GM12891 (cell line): ENCODE data around the gene ACAP1.
A peak's percentile ranks its signal among the peaks of the same experiment; 100 is the strongest.

Source experiments
- DNase-seq: peaks from one replicate; pipeline ENCODE4 v3.0.0; 2011; ENCODE audit warnings: low spot score; ENCODE audit not compliant: insufficient read length
- FAIRE-seq: peaks from 2 replicates; lab custom pipeline; 2011; peaks lifted over from hg19 to GRCh38; lab: Jason Lieb, UNC
- PAX5 ChIP-seq: IDR thresholded peaks from 2 replicates; pipeline ENCODE4 v1.6.1; 2011; ENCODE audit warnings: low read length, moderate library complexity, mild to moderate bottlenecking; ENCODE audit not compliant: insufficient read depth, severe bottlenecking
- POLR2A ChIP-seq: IDR thresholded peaks from 2 replicates; pipeline ENCODE4 v1.6.1; 2011; ENCODE audit warnings: low read depth, low read length, control low read depth
- POLR2AphosphoS5 ChIP-seq: IDR thresholded peaks from 2 replicates; pipeline ENCODE4 v1.6.1; 2011; ENCODE audit warnings: low read depth, low read length, control low read depth
- POU2F2 ChIP-seq: IDR thresholded peaks from 2 replicates; pipeline ENCODE4 v1.6.1; 2011; ENCODE audit warnings: low read depth, mild to moderate bottlenecking, control low read depth, low read length, moderate library complexity
- SPI1 ChIP-seq: IDR thresholded peaks from 2 replicates; pipeline ENCODE4 v1.6.1; 2011; ENCODE audit warnings: low read depth, low read length, control low read depth
- TAF1 ChIP-seq: IDR thresholded peaks from 2 replicates; pipeline ENCODE4 v1.6.1; 2011; ENCODE audit warnings: low read depth, low read length, control low read depth

The ACAP1 gene

GRCh38 chr17:7318121-7318860, 18.0 kb upstream of the ACAP1 start:
- no peak for TF ChIP-seq POU2F2
- no peak for TF ChIP-seq TAF1
- no peak for TF ChIP-seq POLR2AphosphoS5
- TF ChIP-seq PAX5, result no peak
- TF ChIP-seq SPI1, result no peak
- no peak for TF ChIP-seq POLR2A
- FAIRE-seq (no peak), DNase-seq (peak; percentile 3)

- DNase-seq (peak; percentile 3), FAIRE-seq (no peak)
- no peak for TF ChIP-seq PAX5
Observed at GRCh38 chr17:7321466-7321865, 14.9 kb upstream of the ACAP1 start.

- no peak for FAIRE-seq
- peak; percentile 6 for DNase-seq
- TF ChIP-seq SPI1 (no peak), POU2F2 (no peak), PAX5 (no peak)
Observed at GRCh38 chr17:7322520-7323194, 13.7 kb upstream of the ACAP1 start.

- peak; percentile 90 for FAIRE-seq
- TF ChIP-seq POU2F2 (no peak), POLR2A (no peak), POLR2AphosphoS5 (no peak), TAF1 (no peak), PAX5 (no peak), SPI1 (no peak)
- DNase-seq, result peak; percentile 86
Observed at GRCh38 chr17:7323731-7324437, 12.4 kb upstream of the ACAP1 start.

GRCh38 chr17:7324438-7324779, 11.9 kb upstream of the ACAP1 start:
- FAIRE-seq (no peak), DNase-seq (no peak)
- TF ChIP-seq POLR2AphosphoS5 (no peak), SPI1 (no peak), PAX5 (no peak), TAF1 (no peak)

- TF ChIP-seq POLR2A (no peak), SPI1 (no peak), POU2F2 (no peak), TAF1 (no peak), PAX5 (no peak), POLR2AphosphoS5 (no peak)
- FAIRE-seq, result no peak
- no peak for DNase-seq
Observed at GRCh38 chr17:7325031-7325528, 11.2 kb upstream of the ACAP1 start.

GRCh38 chr17:7326186-7326585, 10.1 kb upstream of the ACAP1 start:
- TF ChIP-seq SPI1 (no peak), POLR2AphosphoS5 (no peak), TAF1 (no peak), POU2F2 (no peak), POLR2A (no peak), PAX5 (no peak)
- DNase-seq, result no peak
- no peak for FAIRE-seq

GRCh38 chr17:7327056-7327455, 9.3 kb upstream of the ACAP1 start:
- FAIRE-seq (no peak), DNase-seq (no peak)
- TF ChIP-seq TAF1, result no peak
- no peak for TF ChIP-seq POLR2A
- no peak for TF ChIP-seq SPI1
- no peak for TF ChIP-seq POU2F2
- no peak for TF ChIP-seq PAX5
- TF ChIP-seq POLR2AphosphoS5, result no peak

- DNase-seq, result no peak
- TF ChIP-seq POLR2AphosphoS5, result no peak
- no peak for TF ChIP-seq POLR2A
- FAIRE-seq, result no peak
Observed at GRCh38 chr17:7327501-7327900, 8.8 kb upstream of the ACAP1 start.
